ENCODE results near the gene RAB18. TPM values are rescaled to one million over a fixed set of nuclear protein-coding genes. Genes with fewer than 3 reads are reported as not detected.
"Not testable (repeated sequence)": the region's sequence is repeated elsewhere in the genome, so short reads cannot be mapped to it uniquely, and the experiment has no call there.

RAB18 gene
- total and polyA plus RNA-seq, 11 donors: 28.4 to 145 (median 125) TPM

GRCh38 chr10:27564880-27565279 is 60.8 kb downstream of the RAB18 start:
- WGBS, 4 donors: 43 to 51% (median 44%) methylated on average over 3 of the region's 3 CpGs
- DNase-seq: peak in 4 of 5 donors; percentile 31 to 67 (median 43)
- H3K27me3 ChIP-seq: no peaks in the 10 kb centered on the region
- ATAC-seq: peak; percentile 83 to 96 (median 92)
- no peak overlapping the region for H3K4me3 ChIP-seq
- H3K4me1 ChIP-seq: peaks cover 0 to 15% (median 0%) of the 10 kb centered on the region in 12 donors
- intact Hi-C loops (cut with DNase I): loop anchor here in 2 of 10 donors (5.0 to 10.0 kb wide), 2 partner anchors 172 to 680 kb away; no protein-coding TSS in a partner anchor
- H3K27ac ChIP-seq: peak overlapping the region in 2 of 12 donors; percentile 3 to 33
- H3K9me3 ChIP-seq: peaks cover 0 to 4% (median 0%) of the 10 kb centered on the region in 12 donors
- TF ChIP-seq CTCF (IDR thresholded peaks at IDR 0.05): no peak
- no peak for TF ChIP-seq POLR2A (IDR thresholded peaks at IDR 0.05)
- H3K36me3 ChIP-seq: no peaks in the 10 kb centered on the region

GRCh38 chr10:27568196-27569175 is 64.4 kb downstream of the RAB18 start:
- Histone ChIP-seq H3K9me3 (peaks cover 0 to 4% (median 0%) of the 10 kb centered on the region in 12 donors), H3K27me3 (no peaks in the 10 kb centered on the region), H3K4me1 (peaks cover 0 to 15% (median 0%) of the 10 kb centered on the region in 12 donors), H3K4me3 (no peak overlapping the region), H3K36me3 (no peaks in the 10 kb centered on the region), H3K27ac (no peak overlapping the region)
- 61 to 75% (median 68%) methylated on average over 7 of the region's 7 CpGs for WGBS, 4 donors
- peak; percentile 35 to 71 (median 50) for ATAC-seq
- TF ChIP-seq CTCF (IDR thresholded peaks at IDR 0.05) (no peak), POLR2A (IDR thresholded peaks at IDR 0.05) (no peak)
- no peak for DNase-seq
- intact Hi-C loops (cut with DNase I): loop anchor here in 1 of 10 donors (10.0 kb wide), 1 partner anchor 676 kb away; no protein-coding TSS in a partner anchor

GRCh38 chr10:27569946-27570345 is 65.8 kb downstream of the RAB18 start:
- intact Hi-C loops (cut with DNase I): loop anchor here in 1 of 10 donors (10.0 kb wide), 1 partner anchor 675 kb away; no protein-coding TSS in a partner anchor
- Histone ChIP-seq H3K9me3 (no peaks in the 10 kb centered on the region), H3K4me1 (peaks cover 0 to 10% (median 0%) of the 10 kb centered on the region in 12 donors), H3K4me3 (no peak overlapping the region), H3K27ac (no peak overlapping the region), H3K27me3 (no peaks in the 10 kb centered on the region), H3K36me3 (no peaks in the 10 kb centered on the region)
- no peak for TF ChIP-seq POLR2A (IDR thresholded peaks at IDR 0.05)
- ATAC-seq (no peak), DNase-seq (no peak)
- WGBS, 4 donors: 74 to 79% (median 77%) methylated on average over 4 of the region's 4 CpGs

- H3K4me3 ChIP-seq; DNase-seq; H3K9me3 ChIP-seq; H3K36me3 ChIP-seq; H3K27me3 ChIP-seq; H3K4me1 ChIP-seq; intact Hi-C loops (cut with DNase I); H3K27ac ChIP-seq; ATAC-seq: not testable (repeated sequence)
- 92% methylated on average over 5 of the region's 5 CpGs for WGBS, 4 donors
These were observed 72.9 kb downstream of the RAB18 start for GRCh38 chr10:27577038-27577437.

GRCh38 chr10:27578316-27578715 is 74.2 kb downstream of the RAB18 start:
- no peak for DNase-seq
- no peaks in the 10 kb centered on the region for H3K4me1 ChIP-seq
- H3K9me3 ChIP-seq: peaks cover 0 to 3% (median 0%) of the 10 kb centered on the region in 12 donors
- intact Hi-C loops (cut with DNase I): no loop called here
- H3K4me3 ChIP-seq: no peak overlapping the region
- no peaks in the 10 kb centered on the region for H3K27me3 ChIP-seq
- TF ChIP-seq POLR2A (IDR thresholded peaks at IDR 0.05) (no peak), CTCF (IDR thresholded peaks at IDR 0.05) (no peak)
- ATAC-seq: no peak
- WGBS, 4 donors: 59 to 70% (median 69%) methylated on average over 4 of the region's 4 CpGs
- H3K27ac ChIP-seq: no peak overlapping the region
- H3K36me3 ChIP-seq: no peaks in the 10 kb centered on the region
